HepG2 (cell line): Measurements from ENCODE around the gene HS3ST2. TPM values are rescaled to one million over a fixed set of nuclear protein-coding genes. Genes with fewer than 3 reads are reported as not detected.

ENCODE experiments used
- FOXC1 ChIP-seq: sonication (generic); formaldehyde crosslinking; IDR thresholded peaks from 2 replicates; pipeline ENCODE4 v1.8.0; 2022; ENCODE audit warnings: mild to moderate bottlenecking, missing genetic modification reagents, borderline replicate concordance
- HOXD1 ChIP-seq: sonication (generic); formaldehyde crosslinking; IDR thresholded peaks from 2 replicates; pipeline ENCODE4 v1.5.0; 2020; ENCODE audit warnings: missing genetic modification reagents
- NFKB2 ChIP-seq: sonication (generic); formaldehyde crosslinking; IDR thresholded peaks from 2 replicates; pipeline ENCODE4 v1.4.0; 2020; ENCODE audit warnings: missing genetic modification reagents, borderline replicate concordance
- PHF8 ChIP-seq: sonication (generic); formaldehyde crosslinking; IDR thresholded peaks from 2 replicates; pipeline ENCODE4 v1.5.0; 2020; ENCODE audit warnings: missing genetic modification reagents
- PITX1 ChIP-seq: sonication (generic); formaldehyde crosslinking; IDR thresholded peaks from 2 replicates; pipeline ENCODE4 v1.5.1; 2020; ENCODE audit warnings: mild to moderate bottlenecking, missing genetic modification reagents
- RBAK ChIP-seq: sonication (generic); formaldehyde crosslinking; IDR thresholded peaks from 2 replicates; pipeline ENCODE4 v1.5.1; 2020; ENCODE audit warnings: mild to moderate bottlenecking, missing genetic modification reagents
- SP2 ChIP-seq: sonication (generic); formaldehyde crosslinking; IDR thresholded peaks from 2 replicates; pipeline ENCODE4 v1.5.1; 2020; ENCODE audit warnings: mild to moderate bottlenecking, missing genetic modification reagents
- SRSF1 ChIP-seq: fragments of 200-400 bp; formaldehyde crosslinking; optimal IDR thresholded peaks from 2 replicates; pipeline ENCODE3; 2017; ENCODE audit warnings: mild to moderate bottlenecking, low read depth, low read length, moderate library complexity
- ZFAT ChIP-seq: sonication (generic); formaldehyde crosslinking; conservative IDR thresholded peaks from 2 replicates; pipeline ENCODE4 v1.8.1; 2023; ENCODE audit warnings: missing genetic modification reagents, inconsistent platforms
- ZNF652 ChIP-seq: IDR thresholded peaks from 2 replicates; pipeline ENCODE4 v1.6.1; 2016; ENCODE audit warnings: low read depth, borderline replicate concordance
- polyA plus RNA-seq, 8 experiments: library from polyadenylated mRNA; depleted of rRNA in 3 of 8; stranded (reverse) in 7 of 8; unstranded in 1 of 8; fragments of >200 nt; fragmentation: Illumina TruSeq in 4 of 8; extraction: Trizol in 4 of 8; gene quantifications; 2 replicates each; pipeline versions ENCODE4 v1.2.1 to v1.2.3, GENCODE V29; 2011 to 2016; ENCODE audit warnings: low read depth in 4 of 8, missing spikeins in 1 of 8, mixed read lengths in 1 of 8; ENCODE audit not compliant: insufficient read depth in 1 of 8
- total RNA-seq, 5 experiments: library from RNA; depleted of rRNA; stranded (reverse); fragments of >200 nt; fragmentation: Illumina TruSeq; extraction: Trizol; gene quantifications; 2 replicates each; pipeline ENCODE4 v1.2.3, GENCODE V29; 2016; ENCODE audit warnings: low read depth in 1 of 5
- TF ChIP-seq, protein P1 (sequence below): sonication (generic); formaldehyde crosslinking; IDR thresholded peaks from 2 replicates; pipeline ENCODE4 v1.8.1; 2022; ENCODE audit warnings: low read depth, mild to moderate bottlenecking, missing genetic modification reagents
- TF ChIP-seq, protein P2 (sequence below): IDR thresholded peaks from 2 replicates; pipeline ENCODE4 v1.6.1; 2016; ENCODE audit warnings: mild to moderate bottlenecking, missing biosample characterization, missing genetic modification reagents
- TF ChIP-seq, protein P3 (sequence below): sonication (generic); formaldehyde crosslinking; IDR thresholded peaks from 2 replicates; pipeline ENCODE4 v1.5.0; 2020; ENCODE audit warnings: mild to moderate bottlenecking, missing genetic modification reagents, borderline replicate concordance
- TF ChIP-seq, protein P4 (sequence below): sonication (generic); formaldehyde crosslinking; IDR thresholded peaks from 2 replicates; pipeline ENCODE4 v1.5.1; 2020; ENCODE audit warnings: missing genetic modification reagents, mild to moderate bottlenecking, borderline replicate concordance

HS3ST2 gene
- total and polyA plus RNA-seq, 2 of the 13 experiments (the other 11 are each of a cell fraction or from before 2014, with no cell fraction given): not detected

DNA sequence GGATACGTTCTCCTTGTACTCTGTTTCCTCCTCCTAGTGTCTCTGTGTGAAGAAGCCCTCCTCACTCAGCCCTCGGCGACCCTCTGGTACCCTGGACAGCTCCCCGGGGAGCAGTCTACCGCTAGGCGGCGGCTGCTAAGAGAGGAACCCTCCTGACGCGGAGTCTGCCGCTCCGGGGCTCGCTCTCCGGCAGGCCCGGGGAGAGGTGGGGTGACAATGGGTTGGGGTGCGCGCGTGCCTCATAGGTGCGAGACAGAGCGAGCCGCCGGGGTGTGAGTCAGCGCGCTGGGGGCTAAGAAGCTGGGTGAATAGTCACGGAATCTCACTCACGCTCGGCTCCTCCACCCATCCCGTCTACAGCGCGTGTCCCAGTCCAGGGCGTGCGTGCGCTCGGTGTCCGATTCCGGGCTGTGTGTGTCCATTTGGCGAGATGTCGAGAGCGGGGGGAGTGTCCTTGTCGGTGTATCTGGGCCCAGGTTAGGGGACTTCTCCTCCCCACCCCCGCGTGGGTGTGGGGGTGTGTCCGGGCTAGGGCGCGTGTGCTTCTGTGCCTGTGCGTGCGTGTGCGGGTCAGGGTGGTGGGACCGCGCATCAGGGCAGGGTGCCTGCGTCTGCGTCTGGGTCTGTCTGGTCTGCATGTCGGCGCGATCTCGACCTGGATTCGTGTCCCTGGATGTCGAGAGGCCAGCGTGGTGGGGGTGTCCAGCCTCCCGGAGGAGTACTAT, 577 bp upstream of the HS3ST2 start (continued):
- TF ChIP-seq, protein P1, sequence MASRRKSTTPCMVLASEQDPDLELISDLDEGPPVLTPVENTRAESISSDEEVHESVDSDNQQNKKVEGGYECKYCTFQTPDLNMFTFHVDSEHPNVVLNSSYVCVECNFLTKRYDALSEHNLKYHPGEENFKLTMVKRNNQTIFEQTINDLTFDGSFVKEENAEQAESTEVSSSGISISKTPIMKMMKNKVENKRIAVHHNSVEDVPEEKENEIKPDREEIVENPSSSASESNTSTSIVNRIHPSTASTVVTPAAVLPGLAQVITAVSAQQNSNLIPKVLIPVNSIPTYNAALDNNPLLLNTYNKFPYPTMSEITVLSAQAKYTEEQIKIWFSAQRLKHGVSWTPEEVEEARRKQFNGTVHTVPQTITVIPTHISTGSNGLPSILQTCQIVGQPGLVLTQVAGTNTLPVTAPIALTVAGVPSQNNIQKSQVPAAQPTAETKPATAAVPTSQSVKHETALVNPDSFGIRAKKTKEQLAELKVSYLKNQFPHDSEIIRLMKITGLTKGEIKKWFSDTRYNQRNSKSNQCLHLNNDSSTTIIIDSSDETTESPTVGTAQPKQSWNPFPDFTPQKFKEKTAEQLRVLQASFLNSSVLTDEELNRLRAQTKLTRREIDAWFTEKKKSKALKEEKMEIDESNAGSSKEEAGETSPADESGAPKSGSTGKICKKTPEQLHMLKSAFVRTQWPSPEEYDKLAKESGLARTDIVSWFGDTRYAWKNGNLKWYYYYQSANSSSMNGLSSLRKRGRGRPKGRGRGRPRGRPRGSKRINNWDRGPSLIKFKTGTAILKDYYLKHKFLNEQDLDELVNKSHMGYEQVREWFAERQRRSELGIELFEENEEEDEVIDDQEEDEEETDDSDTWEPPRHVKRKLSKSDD (CRISPR knock-in tag): peak; percentile 82; the same call in 1 of the 2 replicates
- no peak for TF ChIP-seq SRSF1
- 0 out of 2 replicates have a peak, but pooled peaks have one; percentile 32 for TF ChIP-seq ZNF652 (CRISPR knock-in tag)
- peak; percentile 63; the same call in 1 of the 2 replicates for TF ChIP-seq FOXC1
- TF ChIP-seq HOXD1 (CRISPR knock-in tag): 0 out of 2 replicates have a peak, but pooled peaks have one; percentile 24
- TF ChIP-seq, protein P2, sequence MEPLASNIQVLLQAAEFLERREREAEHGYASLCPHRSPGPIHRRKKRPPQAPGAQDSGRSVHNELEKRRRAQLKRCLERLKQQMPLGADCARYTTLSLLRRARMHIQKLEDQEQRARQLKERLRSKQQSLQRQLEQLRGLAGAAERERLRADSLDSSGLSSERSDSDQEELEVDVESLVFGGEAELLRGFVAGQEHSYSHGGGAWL (CRISPR knock-in tag): peak; percentile 96
- no peak for TF ChIP-seq SP2
- TF ChIP-seq, protein P3, sequence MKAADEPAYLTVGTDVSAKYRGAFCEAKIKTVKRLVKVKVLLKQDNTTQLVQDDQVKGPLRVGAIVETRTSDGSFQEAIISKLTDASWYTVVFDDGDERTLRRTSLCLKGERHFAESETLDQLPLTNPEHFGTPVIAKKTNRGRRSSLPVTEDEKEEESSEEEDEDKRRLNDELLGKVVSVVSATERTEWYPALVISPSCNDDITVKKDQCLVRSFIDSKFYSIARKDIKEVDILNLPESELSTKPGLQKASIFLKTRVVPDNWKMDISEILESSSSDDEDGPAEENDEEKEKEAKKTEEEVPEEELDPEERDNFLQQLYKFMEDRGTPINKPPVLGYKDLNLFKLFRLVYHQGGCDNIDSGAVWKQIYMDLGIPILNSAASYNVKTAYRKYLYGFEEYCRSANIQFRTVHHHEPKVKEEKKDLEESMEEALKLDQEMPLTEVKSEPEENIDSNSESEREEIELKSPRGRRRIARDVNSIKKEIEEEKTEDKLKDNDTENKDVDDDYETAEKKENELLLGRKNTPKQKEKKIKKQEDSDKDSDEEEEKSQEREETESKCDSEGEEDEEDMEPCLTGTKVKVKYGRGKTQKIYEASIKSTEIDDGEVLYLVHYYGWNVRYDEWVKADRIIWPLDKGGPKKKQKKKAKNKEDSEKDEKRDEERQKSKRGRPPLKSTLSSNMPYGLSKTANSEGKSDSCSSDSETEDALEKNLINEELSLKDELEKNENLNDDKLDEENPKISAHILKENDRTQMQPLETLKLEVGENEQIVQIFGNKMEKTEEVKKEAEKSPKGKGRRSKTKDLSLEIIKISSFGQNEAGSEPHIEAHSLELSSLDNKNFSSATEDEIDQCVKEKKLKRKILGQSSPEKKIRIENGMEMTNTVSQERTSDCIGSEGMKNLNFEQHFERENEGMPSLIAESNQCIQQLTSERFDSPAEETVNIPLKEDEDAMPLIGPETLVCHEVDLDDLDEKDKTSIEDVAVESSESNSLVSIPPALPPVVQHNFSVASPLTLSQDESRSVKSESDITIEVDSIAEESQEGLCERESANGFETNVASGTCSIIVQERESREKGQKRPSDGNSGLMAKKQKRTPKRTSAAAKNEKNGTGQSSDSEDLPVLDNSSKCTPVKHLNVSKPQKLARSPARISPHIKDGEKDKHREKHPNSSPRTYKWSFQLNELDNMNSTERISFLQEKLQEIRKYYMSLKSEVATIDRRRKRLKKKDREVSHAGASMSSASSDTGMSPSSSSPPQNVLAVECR (CRISPR knock-in tag): peak; percentile 39; the same call in 1 of the 2 replicates
- TF ChIP-seq ZFAT (CRISPR knock-in tag): no peak
- no peak for TF ChIP-seq RBAK (CRISPR knock-in tag)
- TF ChIP-seq, protein P4, sequence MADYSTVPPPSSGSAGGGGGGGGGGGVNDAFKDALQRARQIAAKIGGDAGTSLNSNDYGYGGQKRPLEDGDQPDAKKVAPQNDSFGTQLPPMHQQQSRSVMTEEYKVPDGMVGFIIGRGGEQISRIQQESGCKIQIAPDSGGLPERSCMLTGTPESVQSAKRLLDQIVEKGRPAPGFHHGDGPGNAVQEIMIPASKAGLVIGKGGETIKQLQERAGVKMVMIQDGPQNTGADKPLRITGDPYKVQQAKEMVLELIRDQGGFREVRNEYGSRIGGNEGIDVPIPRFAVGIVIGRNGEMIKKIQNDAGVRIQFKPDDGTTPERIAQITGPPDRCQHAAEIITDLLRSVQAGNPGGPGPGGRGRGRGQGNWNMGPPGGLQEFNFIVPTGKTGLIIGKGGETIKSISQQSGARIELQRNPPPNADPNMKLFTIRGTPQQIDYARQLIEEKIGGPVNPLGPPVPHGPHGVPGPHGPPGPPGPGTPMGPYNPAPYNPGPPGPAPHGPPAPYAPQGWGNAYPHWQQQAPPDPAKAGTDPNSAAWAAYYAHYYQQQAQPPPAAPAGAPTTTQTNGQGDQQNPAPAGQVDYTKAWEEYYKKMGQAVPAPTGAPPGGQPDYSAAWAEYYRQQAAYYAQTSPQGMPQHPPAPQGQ (CRISPR knock-in tag): no peak
- peak; percentile 56; the same call in 1 of the 2 replicates for TF ChIP-seq PITX1 (CRISPR knock-in tag)
- peak; percentile 49; the same call in 1 of the 2 replicates for TF ChIP-seq PHF8
- peak; percentile 97 for TF ChIP-seq NFKB2 (CRISPR knock-in tag)
